ENCODE measurements around the gene ZFYVE21. TPM values are rescaled to one million over a fixed set of nuclear protein-coding genes. Genes with fewer than 3 reads are reported as not detected.

ZFYVE21 gene
- polyA plus RNA-seq, 1 donor: 60.5 TPM

Other genes with a start within 250 kb of the ZFYVE21 start
- 326 TPM for gene CKB, start 193.0 kb upstream of the ZFYVE21 start, polyA plus RNA-seq
- gene TRMT61A, start 186.6 kb upstream of the ZFYVE21 start, polyA plus RNA-seq: 8.5 TPM
- gene BAG5, start 153.2 kb upstream of the ZFYVE21 start, polyA plus RNA-seq: 22.5 TPM
- gene COA8, start 152.8 kb upstream of the ZFYVE21 start, polyA plus RNA-seq: 45.6 TPM
- 115 TPM for gene KLC1, start 86.6 kb upstream of the ZFYVE21 start, polyA plus RNA-seq
- gene XRCC3, start 359 bp upstream of the ZFYVE21 start, polyA plus RNA-seq: 14.7 TPM
- gene PPP1R13B, start 131.8 kb downstream of the ZFYVE21 start, polyA plus RNA-seq: 29.7 TPM
- 0.46 TPM for gene TDRD9, start 212.6 kb downstream of the ZFYVE21 start, polyA plus RNA-seq
- not detected for gene RD3L, start 226.7 kb downstream of the ZFYVE21 start, polyA plus RNA-seq